Measurements from ENCODE around the gene COL23A1.

Gene COL23A1

GRCh38 chr5:178221853-178222252, 368.3 kb downstream of the COL23A1 start:
- DNase-seq (ENCODE audit: low spot score): no peak

GRCh38 chr5:178221282-178221681, 368.9 kb downstream of the COL23A1 start:
- DNase-seq (ENCODE audit: low spot score): no peak

- no peak for DNase-seq (ENCODE audit: low spot score)
Measured at GRCh38 chr5:178218827-178219226, 371.4 kb downstream of the COL23A1 start.

- no peak for DNase-seq (ENCODE audit: low spot score)
Measured at GRCh38 chr5:178218237-178218776, 371.9 kb downstream of the COL23A1 start.

GRCh38 chr5:178216779-178217178, 373.4 kb downstream of the COL23A1 start:
- no peak for DNase-seq (ENCODE audit: low spot score)

GRCh38 chr5:178216088-178216534, 374.1 kb downstream of the COL23A1 start:
- DNase-seq (ENCODE audit: low spot score): no peak

GRCh38 chr5:178215280-178216002, 374.8 kb downstream of the COL23A1 start:
- DNase-seq (ENCODE audit: low spot score): no peak

GRCh38 chr5:178214160-178214803, 375.9 kb downstream of the COL23A1 start:
- DNase-seq (ENCODE audit: low spot score): no peak

GRCh38 chr5:178213748-178214151, 376.4 kb downstream of the COL23A1 start:
- DNase-seq (ENCODE audit: low spot score): no peak

GRCh38 chr5:178213003-178213461, 377.2 kb downstream of the COL23A1 start:
- DNase-seq (ENCODE audit: low spot score): no peak

- no peak for DNase-seq (ENCODE audit: low spot score)
Measured at GRCh38 chr5:178212241-178213002, 377.8 kb downstream of the COL23A1 start.

GRCh38 chr5:178211095-178212048, 378.8 kb downstream of the COL23A1 start:
- DNase-seq (ENCODE audit: low spot score): no peak

GRCh38 chr5:178210686-178211085, 379.5 kb downstream of the COL23A1 start:
- DNase-seq (ENCODE audit: low spot score): no peak

- no peak for DNase-seq (ENCODE audit: low spot score)
Measured at GRCh38 chr5:178210073-178210535, 380.1 kb downstream of the COL23A1 start.

- DNase-seq (ENCODE audit: low spot score): no peak
Measured at GRCh38 chr5:178209334-178210072, 380.7 kb downstream of the COL23A1 start.

- DNase-seq (ENCODE audit: low spot score): no peak
Measured at GRCh38 chr5:178208540-178209227, 381.5 kb downstream of the COL23A1 start.

- no peak for DNase-seq (ENCODE audit: low spot score)
Measured at GRCh38 chr5:178207917-178208280, 382.3 kb downstream of the COL23A1 start.

GRCh38 chr5:178207183-178207916, 382.8 kb downstream of the COL23A1 start:
- DNase-seq (ENCODE audit: low spot score): no peak

Data from CD4-positive, alpha-beta T cell treated with Interleukin-2 at 100 ng/mL for 4 hours (primary cell).